SK-N-SH (cell line): Measurements from ENCODE around the gene FAIM2. TPM values are rescaled to one million over a fixed set of nuclear protein-coding genes. Genes with fewer than 3 reads are reported as not detected.

Source experiments
- CTCF ChIA-PET: fragments of 300-600, 350-600 bp; formaldehyde crosslinking; extraction: SDS; loops from one replicate; lab custom pipeline; 2021; lab: Yijun Ruan, JAX
- POLR2A ChIA-PET: fragments of 350-600 bp; sonication (Branson Sonifier 250); formaldehyde crosslinking; extraction: SDS; loops from one replicate; lab custom pipeline; 2020; ENCODE audit warnings: antibody characterized with exemption, inconsistent platforms; lab: Yijun Ruan, JAX
- DNase-seq: peaks from one replicate; pipeline ENCODE4 v3.0.0; 2012
- H2AFZ ChIP-seq: fragments of 200-600 bp; sonication (generic); 2 replicates; pipeline ENCODE4 v1.8.1; 2016; ENCODE audit warnings: antibody characterized with exemption, mild to moderate bottlenecking, low read depth
- H3F3A ChIP-seq: fragments of 200-600 bp; sonication (generic); replicated peaks from 2 replicates; pipeline ENCODE3; 2016; ENCODE audit warnings: antibody characterized with exemption, mild to moderate bottlenecking; ENCODE audit not compliant: insufficient read depth
- H3K27ac ChIP-seq, 2 experiments: fragments of 200-500 bp in 1 of 2; fragments of 200-600 bp in 1 of 2; sonication (Bioruptor generic) in 1 of 2; sonication (generic), shearing (Covaris generic) in 1 of 2; 2 replicates each; pipeline versions ENCODE4 v1.5.1 to v1.6.1; 2014 to 2016; ENCODE audit warnings: low read depth in 2 of 2, inconsistent platforms in 1 of 2, low read length in 1 of 2, mild to moderate bottlenecking in 1 of 2, mixed read lengths in 1 of 2
- H3K27me3 ChIP-seq: fragments of 200-600 bp; sonication (generic), shearing (Covaris generic); 2 replicates; pipeline ENCODE4 v1.6.1; 2016; ENCODE audit warnings: mixed run types; ENCODE audit not compliant: insufficient read depth
- H3K36me3 ChIP-seq, 2 experiments: fragments of 200-500 bp in 1 of 2; fragments of 200-600 bp in 1 of 2; sonication (Bioruptor generic) in 1 of 2; sonication (generic) in 1 of 2; replicated peaks in 1 of 2; 2 replicates each; pipeline versions ENCODE3 to v1.5.1; 2014 to 2016; ENCODE audit warnings: low read length in 1 of 2, mild to moderate bottlenecking in 1 of 2; ENCODE audit not compliant: insufficient read depth in 2 of 2, control insufficient read depth in 1 of 2
- H3K4me1 ChIP-seq, 2 experiments: fragments of 200-500 bp in 1 of 2; fragments of 200-600 bp in 1 of 2; sonication (Bioruptor generic) in 1 of 2; sonication (generic), shearing (Covaris generic) in 1 of 2; 2 replicates each; pipeline versions ENCODE4 v1.5.1 to v1.6.1; 2014 to 2016; ENCODE audit warnings: low read depth in 1 of 2, low read length in 1 of 2, mixed run types in 1 of 2; ENCODE audit not compliant: insufficient read depth in 2 of 2, control insufficient read depth in 1 of 2
- H3K4me2 ChIP-seq: fragments of 200-600 bp; sonication (generic), shearing (Covaris generic); 2 replicates; pipeline ENCODE4 v1.6.1; 2017; ENCODE audit warnings: mixed run types
- H3K4me3 ChIP-seq, 2 experiments: fragments of 200-500 bp in 1 of 2; fragments of 200-600 bp in 1 of 2; sonication (Bioruptor generic) in 1 of 2; sonication (generic), shearing (Covaris generic) in 1 of 2; 2 replicates each; pipeline versions ENCODE4 v1.5.1 to v1.8.1; 2014 to 2016; ENCODE audit warnings: low read depth in 2 of 2, inconsistent platforms in 1 of 2, low read length in 1 of 2, mild to moderate bottlenecking in 1 of 2, mixed read lengths in 1 of 2, moderate library complexity in 1 of 2
- H3K79me2 ChIP-seq: fragments of 200-600 bp; sonication (generic); 2 replicates; pipeline ENCODE4 v1.8.1; 2017; ENCODE audit warnings: mild to moderate bottlenecking; ENCODE audit not compliant: insufficient read depth
- H3K9ac ChIP-seq: fragments of 200-600 bp; sonication (generic); 2 replicates; pipeline ENCODE4 v1.6.1; 2017; ENCODE audit warnings: mixed run types
- H3K9me2 ChIP-seq: fragments of 200-600 bp; sonication (generic); 2 replicates; pipeline ENCODE4 v1.6.1; 2017; ENCODE audit warnings: mixed run types
- H3K9me3 ChIP-seq: fragments of 200-600 bp; sonication (generic); 2 replicates; pipeline ENCODE4 v1.6.1; 2017; ENCODE audit warnings: mixed run types, mild to moderate bottlenecking, moderate library complexity
- H4K20me1 ChIP-seq: fragments of 200-600 bp; sonication (generic); 2 replicates; pipeline ENCODE4 v1.6.1; 2017; ENCODE audit warnings: mild to moderate bottlenecking, mixed run types; ENCODE audit not compliant: insufficient read depth
- CTCF ChIP-seq: fragments of 200-600 bp; sonication (generic); IDR thresholded peaks from 2 replicates; pipeline ENCODE4 v1.6.1; 2017; ENCODE audit warnings: antibody characterized with exemption, mild to moderate bottlenecking, moderate library complexity
- FOXJ3 ChIP-seq: sonication (generic); formaldehyde crosslinking; IDR thresholded peaks from 2 replicates; pipeline ENCODE4 v1.5.1; 2020; ENCODE audit warnings: mild to moderate bottlenecking, missing genetic modification reagents
- JUND ChIP-seq: IDR thresholded peaks from 2 replicates; pipeline ENCODE4 v1.4.0; 2012
- NFIC ChIP-seq: IDR thresholded peaks from 2 replicates; pipeline ENCODE4 v1.4.0; 2012; ENCODE audit warnings: borderline replicate concordance
- NRF1 ChIP-seq: IDR thresholded peaks from 2 replicates; pipeline ENCODE4 v1.6.1; 2012; ENCODE audit warnings: low read depth, mild to moderate bottlenecking, low read length
- RAD21 ChIP-seq: IDR thresholded peaks from 2 replicates; pipeline ENCODE4 v1.6.1; 2012; ENCODE audit warnings: mild to moderate bottlenecking, low read length
- RXRA ChIP-seq: IDR thresholded peaks from 2 replicates; pipeline ENCODE4 v1.4.0; 2012; ENCODE audit warnings: low read depth, mild to moderate bottlenecking, borderline replicate concordance
- SIN3A ChIP-seq: IDR thresholded peaks from 2 replicates; pipeline ENCODE4 v1.6.1; 2012; ENCODE audit warnings: low read depth, mild to moderate bottlenecking, low read length, moderate library complexity, borderline replicate concordance
- TAF1 ChIP-seq: IDR thresholded peaks from 2 replicates; pipeline ENCODE4 v1.6.1; 2012; ENCODE audit warnings: low read depth, mild to moderate bottlenecking, low read length, moderate library complexity, borderline replicate concordance
- USF1 ChIP-seq: IDR thresholded peaks from 2 replicates; pipeline ENCODE4 v1.4.0; 2012; ENCODE audit warnings: low read depth, borderline replicate concordance
- ZBTB33 ChIP-seq: IDR thresholded peaks from 2 replicates; pipeline ENCODE4 v1.4.0; 2012; ENCODE audit warnings: low read depth, borderline replicate concordance
- WGBS: methylation state at CpG from one replicate; pipeline ENCODE4 v1.1.6; 2017; ENCODE audit warnings: low lambda C conversion rate; 5-methylcytosine and 5-hydroxymethylcytosine counted together
- polyA plus RNA-seq, 3 experiments: library from polyadenylated mRNA; depleted of rRNA; stranded (reverse); fragments of >200 nt; gene quantifications; 2 replicates each; pipeline ENCODE4 v1.2.3, GENCODE V29; 2012
- TF ChIP-seq, protein P1 (sequence below): IDR thresholded peaks from 2 replicates; pipeline ENCODE4; 2012

FAIM2 gene
- polyA plus RNA-seq, 1 of the 3 experiments (the other 2 are of a cell fraction), result 11.3 TPM

- TF ChIP-seq SIN3A (no peak), NRF1 (no peak), JUND (no peak), FOXJ3 (CRISPR knock-in tag) (no peak), RXRA (no peak), NFIC (no peak), RAD21 (no peak), TAF1 (no peak), ZBTB33 (no peak), USF1 (no peak), CTCF (no peak)
- TF ChIP-seq, protein P1, sequence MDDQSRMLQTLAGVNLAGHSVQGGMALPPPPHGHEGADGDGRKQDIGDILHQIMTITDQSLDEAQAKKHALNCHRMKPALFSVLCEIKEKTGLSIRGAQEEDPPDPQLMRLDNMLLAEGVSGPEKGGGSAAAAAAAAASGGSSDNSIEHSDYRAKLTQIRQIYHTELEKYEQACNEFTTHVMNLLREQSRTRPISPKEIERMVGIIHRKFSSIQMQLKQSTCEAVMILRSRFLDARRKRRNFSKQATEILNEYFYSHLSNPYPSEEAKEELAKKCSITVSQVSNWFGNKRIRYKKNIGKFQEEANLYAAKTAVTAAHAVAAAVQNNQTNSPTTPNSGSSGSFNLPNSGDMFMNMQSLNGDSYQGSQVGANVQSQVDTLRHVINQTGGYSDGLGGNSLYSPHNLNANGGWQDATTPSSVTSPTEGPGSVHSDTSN, result no peak
- peaks cover 0 to 7% of the 10 kb centered on the region in 2 experiments; a peak in 1 of 4 replicates for H3K4me1 ChIP-seq
- H3K4me2 ChIP-seq, result no peak overlapping the region
- H3K27me3 ChIP-seq, result no peaks in the 10 kb centered on the region
- 90% methylated on average over 13 of the region's 15 CpGs for WGBS
- no peak overlapping the region for H3K9ac ChIP-seq
- no peaks in the 10 kb centered on the region for H3K9me2 ChIP-seq
- no peaks in the 10 kb centered on the region for H3F3A ChIP-seq
- ChIA-PET POLR2A (no interaction called here), CTCF (interaction anchor here (1.3 to 1.7 kb wide), 2 partner anchors 44 to 57 kb away, joined by 6 to 11 read pairs; no protein-coding TSS in a partner anchor)
- no peaks in the 10 kb centered on the region for H3K9me3 ChIP-seq
- no peak overlapping the region for H3K4me3 ChIP-seq
- no peaks in the 10 kb centered on the region for H3K79me2 ChIP-seq
- H4K20me1 ChIP-seq, result no peaks in the 10 kb centered on the region
- H2AFZ ChIP-seq, result no peak overlapping the region
- DNase-seq, result no peak
- H3K36me3 ChIP-seq, result no peaks in the 10 kb centered on the region
- H3K27ac ChIP-seq, result no peak overlapping the region
Measured at GRCh38 chr12:49910331-49911212, 6.9 kb upstream of the FAIM2 start.
